Measurements from ENCODE around the gene TOX2. TPM values are rescaled to one million over a fixed set of nuclear protein-coding genes. Genes with fewer than 3 reads are reported as not detected.

Gene TOX2
- total RNA-seq, 1 donor from 2014 or later, result 0.94 TPM

GRCh38 chr20:43909720-43910119 is 4.9 kb upstream of the TOX2 start:
- Mint-ChIP-seq H3K36me3 (no peaks in the 10 kb centered on the region), H3K4me3 (no peak overlapping the region), H3K27me3 (ENCODE audit: low read depth) (peaks cover 48% of the 10 kb centered on the region), H3K9me3 (peaks cover 25% of the 10 kb centered on the region), H3K4me1 (no peaks in the 10 kb centered on the region), H3K27ac (no peak overlapping the region)
- TF ChIP-seq CTCF (IDR thresholded peaks at IDR 0.05; ENCODE audit: unreplicated experiment), result no peak
- DNase-seq (ENCODE audit: low spot score in 2 of 2, unreplicated experiment in 2 of 2), result no peak

GRCh38 chr20:43910564-43910963 is 4.1 kb upstream of the TOX2 start:
- Mint-ChIP-seq H3K9me3 (peaks cover 25% of the 10 kb centered on the region), H3K27ac (no peak overlapping the region), H3K4me3 (no peak overlapping the region), H3K4me1 (peaks cover 6% of the 10 kb centered on the region), H3K36me3 (peaks cover 3% of the 10 kb centered on the region), H3K27me3 (ENCODE audit: low read depth) (peaks cover 54% of the 10 kb centered on the region)
- no peak for TF ChIP-seq CTCF (IDR thresholded peaks at IDR 0.05; ENCODE audit: unreplicated experiment)
- peak in 1 of 2 experiments; percentile 19 for DNase-seq (ENCODE audit: low spot score in 2 of 2, unreplicated experiment in 2 of 2)

- Mint-ChIP-seq H3K4me3 (no peak overlapping the region), H3K4me1 (peaks cover 6% of the 10 kb centered on the region), H3K27ac (no peak overlapping the region), H3K9me3 (peaks cover 25% of the 10 kb centered on the region), H3K36me3 (peaks cover 3% of the 10 kb centered on the region), H3K27me3 (ENCODE audit: low read depth) (peaks cover 58% of the 10 kb centered on the region)
- peak in 1 of 2 experiments; percentile 3 for DNase-seq (ENCODE audit: low spot score in 2 of 2, unreplicated experiment in 2 of 2)
- no peak for TF ChIP-seq CTCF (IDR thresholded peaks at IDR 0.05; ENCODE audit: unreplicated experiment)
Measured at GRCh38 chr20:43911066-43911465, 3.6 kb upstream of the TOX2 start.

GRCh38 chr20:43913291-43914025 is 1.2 kb upstream of the TOX2 start:
- Mint-ChIP-seq H3K27me3 (ENCODE audit: low read depth) (peaks cover 79% of the 10 kb centered on the region), H3K9me3 (peaks cover 22% of the 10 kb centered on the region), H3K27ac (no peak overlapping the region), H3K4me1 (peaks cover 8% of the 10 kb centered on the region), H3K4me3 (peak overlapping the region; percentile 61), H3K36me3 (peaks cover 3% of the 10 kb centered on the region)
- no peak for TF ChIP-seq CTCF (IDR thresholded peaks at IDR 0.05; ENCODE audit: unreplicated experiment)
- DNase-seq (ENCODE audit: low spot score in 2 of 2, unreplicated experiment in 2 of 2), result no peak

- no peak for DNase-seq (ENCODE audit: low spot score in 2 of 2, unreplicated experiment in 2 of 2)
- Mint-ChIP-seq H3K4me3 (peak overlapping the region; percentile 69), H3K27ac (no peak overlapping the region)
Measured at GRCh38 chr20:43915211-43916072, 790 bp downstream of the TOX2 start.

More at GRCh38 chr20:43915211-43916072, 790 bp downstream of the TOX2 start:
- Mint-ChIP-seq H3K36me3 (peaks cover 3% of the 10 kb centered on the region), H3K4me1 (peaks cover 8% of the 10 kb centered on the region), H3K9me3 (peaks cover 19% of the 10 kb centered on the region), H3K27me3 (ENCODE audit: low read depth) (peaks cover 91% of the 10 kb centered on the region)
- TF ChIP-seq CTCF (IDR thresholded peaks at IDR 0.05; ENCODE audit: unreplicated experiment), result no peak
